ENCODE measurements around the gene SAXO1.

- TF ChIP-seq CTCF (IDR thresholded peaks at IDR 0.05; ENCODE audit: low read depth, low read length, missing input control) (no peak), MAX (IDR thresholded peaks at IDR 0.05) (no peak), JUND (IDR thresholded peaks at IDR 0.05) (no peak), TAF1 (conservative IDR thresholded peaks at IDR 0.05) (no peak), YY1 (IDR thresholded peaks at IDR 0.05) (no peak), NR2F2 (IDR thresholded peaks at IDR 0.05) (no peak), RAD21 (IDR thresholded peaks at IDR 0.05) (no peak), EGR1 (IDR thresholded peaks at IDR 0.05; ENCODE audit: low read depth in 2 of 2) (no peak)
- TF ChIP-seq, protein P1, sequence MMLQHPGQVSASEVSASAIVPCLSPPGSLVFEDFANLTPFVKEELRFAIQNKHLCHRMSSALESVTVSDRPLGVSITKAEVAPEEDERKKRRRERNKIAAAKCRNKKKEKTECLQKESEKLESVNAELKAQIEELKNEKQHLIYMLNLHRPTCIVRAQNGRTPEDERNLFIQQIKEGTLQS (IDR thresholded peaks at IDR 0.05): no peak
- TF ChIP-seq, protein P2, sequence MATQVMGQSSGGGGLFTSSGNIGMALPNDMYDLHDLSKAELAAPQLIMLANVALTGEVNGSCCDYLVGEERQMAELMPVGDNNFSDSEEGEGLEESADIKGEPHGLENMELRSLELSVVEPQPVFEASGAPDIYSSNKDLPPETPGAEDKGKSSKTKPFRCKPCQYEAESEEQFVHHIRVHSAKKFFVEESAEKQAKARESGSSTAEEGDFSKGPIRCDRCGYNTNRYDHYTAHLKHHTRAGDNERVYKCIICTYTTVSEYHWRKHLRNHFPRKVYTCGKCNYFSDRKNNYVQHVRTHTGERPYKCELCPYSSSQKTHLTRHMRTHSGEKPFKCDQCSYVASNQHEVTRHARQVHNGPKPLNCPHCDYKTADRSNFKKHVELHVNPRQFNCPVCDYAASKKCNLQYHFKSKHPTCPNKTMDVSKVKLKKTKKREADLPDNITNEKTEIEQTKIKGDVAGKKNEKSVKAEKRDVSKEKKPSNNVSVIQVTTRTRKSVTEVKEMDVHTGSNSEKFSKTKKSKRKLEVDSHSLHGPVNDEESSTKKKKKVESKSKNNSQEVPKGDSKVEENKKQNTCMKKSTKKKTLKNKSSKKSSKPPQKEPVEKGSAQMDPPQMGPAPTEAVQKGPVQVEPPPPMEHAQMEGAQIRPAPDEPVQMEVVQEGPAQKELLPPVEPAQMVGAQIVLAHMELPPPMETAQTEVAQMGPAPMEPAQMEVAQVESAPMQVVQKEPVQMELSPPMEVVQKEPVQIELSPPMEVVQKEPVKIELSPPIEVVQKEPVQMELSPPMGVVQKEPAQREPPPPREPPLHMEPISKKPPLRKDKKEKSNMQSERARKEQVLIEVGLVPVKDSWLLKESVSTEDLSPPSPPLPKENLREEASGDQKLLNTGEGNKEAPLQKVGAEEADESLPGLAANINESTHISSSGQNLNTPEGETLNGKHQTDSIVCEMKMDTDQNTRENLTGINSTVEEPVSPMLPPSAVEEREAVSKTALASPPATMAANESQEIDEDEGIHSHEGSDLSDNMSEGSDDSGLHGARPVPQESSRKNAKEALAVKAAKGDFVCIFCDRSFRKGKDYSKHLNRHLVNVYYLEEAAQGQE (IDR thresholded peaks at IDR 0.05): no peak
Observed at GRCh38 chr9:18989097-18989496, 43.9 kb downstream of the SAXO1 start.
